Panc1 (cell line): Measurements from ENCODE around the gene PSMA5. TPM values are rescaled to one million over a fixed set of nuclear protein-coding genes. Genes with fewer than 3 reads are reported as not detected.

Experiments
- ATAC-seq: fragments of 200-7000 bp; cut with Tn5 transposase; 2 replicates; pipeline ENCODE4 v1.9.1; 2020; ENCODE audit warnings: mild to moderate bottlenecking, moderate library complexity
- BruUV-seq: library from RNA; stranded (reverse); fragments of 400-500 nt; replicated peaks from 2 replicates; lab custom pipeline; 2021; lab: Mats Ljungman, UMichigan
- CTCF ChIA-PET: fragments of 300-600 bp; sonication (Branson Sonifier 250); formaldehyde crosslinking; loops from one replicate; lab custom pipeline; 2022; ENCODE audit warnings: antibody characterized with exemption; lab: Charles Lee
- POLR2A ChIA-PET: fragments of 300-600 bp; sonication (Branson Sonifier 250); formaldehyde crosslinking; loops from one replicate; lab custom pipeline; 2022; ENCODE audit warnings: antibody characterized with exemption; lab: Charles Lee
- DNase-seq: peaks from one replicate; pipeline ENCODE4 v3.0.0-alpha.2; 2010; ENCODE audit warnings: low read depth, low spot score
- H3K27ac ChIP-seq: 2 replicates; pipeline ENCODE4 v1.5.1; 2011; ENCODE audit warnings: mild to moderate bottlenecking, low read length, inconsistent platforms
- H3K27me3 ChIP-seq: fragments of 200-500 bp; sonication (Bioruptor generic); 2 replicates; pipeline ENCODE4 v1.6.0; 2014; ENCODE audit warnings: low read length, inconsistent platforms; ENCODE audit not compliant: control insufficient read depth, insufficient read depth
- H3K36me3 ChIP-seq: fragments of 200-500 bp; sonication (Bioruptor generic); 2 replicates; pipeline ENCODE4 v1.5.1; 2014; ENCODE audit warnings: inconsistent platforms, mild to moderate bottlenecking, low read length, moderate library complexity; ENCODE audit not compliant: control insufficient read depth, insufficient read depth
- H3K4me1 ChIP-seq: 2 replicates; pipeline ENCODE4 v1.5.1; 2011; ENCODE audit warnings: inconsistent platforms, mild to moderate bottlenecking, low read length, moderate library complexity; ENCODE audit not compliant: control insufficient read depth, insufficient read depth
- H3K4me3 ChIP-seq, 2 experiments: 2 replicates each; pipeline ENCODE4 v1.5.1; 2011 to 2012; ENCODE audit warnings: low read depth in 2 of 2, low read length in 2 of 2, mild to moderate bottlenecking in 2 of 2, inconsistent platforms in 1 of 2, moderate library complexity in 1 of 2
- H3K9me3 ChIP-seq: fragments of 200-500 bp; sonication (Bioruptor generic); 2 replicates; pipeline ENCODE4 v1.5.1; 2014; ENCODE audit warnings: low read depth, mild to moderate bottlenecking, inconsistent platforms, low read length, moderate library complexity; ENCODE audit not compliant: control insufficient read depth, insufficient read depth
- POLR2AphosphoS5 ChIP-seq: IDR thresholded peaks from 2 replicates; pipeline ENCODE4 v1.6.1; 2012; ENCODE audit warnings: mild to moderate bottlenecking, low read depth, low read length, moderate library complexity
- SIN3A ChIP-seq: IDR thresholded peaks from 2 replicates; pipeline ENCODE4 v1.6.1; 2012; ENCODE audit warnings: low read depth, mild to moderate bottlenecking, low read length, moderate library complexity, borderline replicate concordance; ENCODE audit not compliant: insufficient read depth
- TCF7L2 ChIP-seq: IDR thresholded peaks from 2 replicates; pipeline ENCODE4 v1.6.1; 2011; ENCODE audit warnings: mild to moderate bottlenecking, low read depth, low read length, inconsistent platforms
- in situ Hi-C: cut with HindIII; loops from 2 replicates; pipeline ENCODE4 v1.10.0; 2016; ENCODE audit warnings: low sequenced_read_pairs, low pct_unique_long_range_greater_than_20kb
- intact Hi-C: fragments of 100-400 bp; cut with micrococcal nuclease; formaldehyde crosslinking; loops from one replicate; pipeline ENCODE4 v1.10.0; 2022; ENCODE audit not compliant: unreplicated experiment
- total RNA-seq: library from RNA; stranded (reverse); gene quantifications from one replicate; pipeline ENCODE4 v1.2.1, GENCODE V29; 2021; ENCODE audit not compliant: unreplicated experiment
- TF ChIP-seq, protein P1 (sequence below), 2 experiments: IDR thresholded peaks; 2 replicates each; pipeline ENCODE4 v1.6.1; 2011 to 2012; ENCODE audit warnings: low read depth in 2 of 2, control low read depth in 1 of 2, low read length in 1 of 2, mild to moderate bottlenecking in 1 of 2, moderate library complexity in 1 of 2; ENCODE audit not compliant: insufficient read depth in 1 of 2
- TF ChIP-seq, protein P2 (sequence below): fragments of 450-650 bp; IDR thresholded peaks from 2 replicates; pipeline ENCODE4 v1.5.1; 2017; ENCODE audit warnings: mild to moderate bottlenecking

Gene PSMA5
- total RNA-seq, 1 experiment from 2014 or later = 118 TPM

DNA sequence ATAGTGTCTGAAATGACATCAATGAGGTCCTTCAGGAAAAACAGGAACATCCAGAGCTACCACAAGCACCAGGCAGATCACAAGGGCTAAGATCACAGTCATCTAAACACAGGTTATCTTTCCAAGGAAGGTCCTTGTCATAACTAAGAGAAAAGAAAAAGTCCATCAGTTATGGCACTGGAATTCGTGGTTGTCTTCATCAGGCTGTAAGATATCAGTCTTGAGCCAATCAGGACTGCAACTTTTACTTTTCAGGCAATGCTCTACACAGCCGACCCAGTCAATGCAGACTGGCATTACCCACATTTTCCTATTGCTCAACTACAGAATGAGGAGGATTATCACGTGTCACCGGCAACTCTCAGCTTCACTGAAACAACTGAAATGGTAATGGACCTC is 54.9 kb downstream of the PSMA5 start:
- BruUV-seq = no TSS peak
- H3K4me1 ChIP-seq = no peaks in the 10 kb centered on the region
- TF ChIP-seq SIN3A = no peak
- TF ChIP-seq, protein P1, sequence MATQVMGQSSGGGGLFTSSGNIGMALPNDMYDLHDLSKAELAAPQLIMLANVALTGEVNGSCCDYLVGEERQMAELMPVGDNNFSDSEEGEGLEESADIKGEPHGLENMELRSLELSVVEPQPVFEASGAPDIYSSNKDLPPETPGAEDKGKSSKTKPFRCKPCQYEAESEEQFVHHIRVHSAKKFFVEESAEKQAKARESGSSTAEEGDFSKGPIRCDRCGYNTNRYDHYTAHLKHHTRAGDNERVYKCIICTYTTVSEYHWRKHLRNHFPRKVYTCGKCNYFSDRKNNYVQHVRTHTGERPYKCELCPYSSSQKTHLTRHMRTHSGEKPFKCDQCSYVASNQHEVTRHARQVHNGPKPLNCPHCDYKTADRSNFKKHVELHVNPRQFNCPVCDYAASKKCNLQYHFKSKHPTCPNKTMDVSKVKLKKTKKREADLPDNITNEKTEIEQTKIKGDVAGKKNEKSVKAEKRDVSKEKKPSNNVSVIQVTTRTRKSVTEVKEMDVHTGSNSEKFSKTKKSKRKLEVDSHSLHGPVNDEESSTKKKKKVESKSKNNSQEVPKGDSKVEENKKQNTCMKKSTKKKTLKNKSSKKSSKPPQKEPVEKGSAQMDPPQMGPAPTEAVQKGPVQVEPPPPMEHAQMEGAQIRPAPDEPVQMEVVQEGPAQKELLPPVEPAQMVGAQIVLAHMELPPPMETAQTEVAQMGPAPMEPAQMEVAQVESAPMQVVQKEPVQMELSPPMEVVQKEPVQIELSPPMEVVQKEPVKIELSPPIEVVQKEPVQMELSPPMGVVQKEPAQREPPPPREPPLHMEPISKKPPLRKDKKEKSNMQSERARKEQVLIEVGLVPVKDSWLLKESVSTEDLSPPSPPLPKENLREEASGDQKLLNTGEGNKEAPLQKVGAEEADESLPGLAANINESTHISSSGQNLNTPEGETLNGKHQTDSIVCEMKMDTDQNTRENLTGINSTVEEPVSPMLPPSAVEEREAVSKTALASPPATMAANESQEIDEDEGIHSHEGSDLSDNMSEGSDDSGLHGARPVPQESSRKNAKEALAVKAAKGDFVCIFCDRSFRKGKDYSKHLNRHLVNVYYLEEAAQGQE (IDR thresholded peaks at IDR 0.05; ENCODE audit: insufficient read depth in 1 of 2, low read depth in 2 of 2, low read length in 1 of 2) = no peak
- TF ChIP-seq POLR2AphosphoS5 = no peak
- no peak for TF ChIP-seq TCF7L2
- TF ChIP-seq, protein P2, sequence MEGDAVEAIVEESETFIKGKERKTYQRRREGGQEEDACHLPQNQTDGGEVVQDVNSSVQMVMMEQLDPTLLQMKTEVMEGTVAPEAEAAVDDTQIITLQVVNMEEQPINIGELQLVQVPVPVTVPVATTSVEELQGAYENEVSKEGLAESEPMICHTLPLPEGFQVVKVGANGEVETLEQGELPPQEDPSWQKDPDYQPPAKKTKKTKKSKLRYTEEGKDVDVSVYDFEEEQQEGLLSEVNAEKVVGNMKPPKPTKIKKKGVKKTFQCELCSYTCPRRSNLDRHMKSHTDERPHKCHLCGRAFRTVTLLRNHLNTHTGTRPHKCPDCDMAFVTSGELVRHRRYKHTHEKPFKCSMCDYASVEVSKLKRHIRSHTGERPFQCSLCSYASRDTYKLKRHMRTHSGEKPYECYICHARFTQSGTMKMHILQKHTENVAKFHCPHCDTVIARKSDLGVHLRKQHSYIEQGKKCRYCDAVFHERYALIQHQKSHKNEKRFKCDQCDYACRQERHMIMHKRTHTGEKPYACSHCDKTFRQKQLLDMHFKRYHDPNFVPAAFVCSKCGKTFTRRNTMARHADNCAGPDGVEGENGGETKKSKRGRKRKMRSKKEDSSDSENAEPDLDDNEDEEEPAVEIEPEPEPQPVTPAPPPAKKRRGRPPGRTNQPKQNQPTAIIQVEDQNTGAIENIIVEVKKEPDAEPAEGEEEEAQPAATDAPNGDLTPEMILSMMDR = no peak
- DNase-seq = no peak
- CTCF ChIA-PET = no interaction called here
- no peaks in the 10 kb centered on the region for H3K9me3 ChIP-seq
- intact Hi-C loops (no loop called here), in situ Hi-C loops (no loop called here)
- H3K27me3 ChIP-seq = no peaks in the 10 kb centered on the region
- POLR2A ChIA-PET = no interaction called here
- no peak overlapping the region for H3K27ac ChIP-seq
- H3K4me3 ChIP-seq = no peak overlapping the region
- ATAC-seq = no peak
- H3K36me3 ChIP-seq = no peaks in the 10 kb centered on the region

DNA sequence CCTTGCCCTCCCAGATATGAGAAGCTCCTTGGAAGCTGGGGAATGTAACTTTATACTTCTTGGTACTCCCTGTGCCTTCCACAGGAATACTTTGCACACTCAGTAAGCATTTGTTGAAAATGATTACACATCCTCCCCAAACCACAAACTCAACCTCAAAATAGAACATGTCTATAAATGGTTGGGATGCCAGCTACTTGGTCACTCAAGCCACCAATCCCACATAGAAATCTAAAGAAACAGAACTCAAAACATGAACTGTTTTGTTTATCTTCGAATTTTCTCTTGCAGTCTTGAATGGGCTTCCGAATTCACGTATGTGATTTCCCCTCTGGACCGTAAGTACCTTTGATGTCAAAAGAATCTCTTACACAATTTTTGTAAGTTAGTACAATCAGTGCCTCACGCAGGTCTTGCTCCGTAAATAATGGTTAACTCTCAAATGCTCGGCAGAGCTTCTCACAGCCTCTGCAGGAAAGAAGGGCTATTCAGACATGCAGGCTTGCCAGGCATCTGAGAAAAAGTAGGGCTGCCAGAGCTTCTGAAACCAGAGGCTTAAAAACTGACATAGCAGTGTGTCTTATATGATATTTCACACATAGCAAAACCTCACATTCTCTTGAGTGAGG is 55.4 kb downstream of the PSMA5 start:
- H3K36me3 ChIP-seq = no peaks in the 10 kb centered on the region
- H3K9me3 ChIP-seq = no peaks in the 10 kb centered on the region
- ATAC-seq (no peak), DNase-seq (no peak)
- H3K4me1 ChIP-seq = no peaks in the 10 kb centered on the region
- H3K27me3 ChIP-seq = no peaks in the 10 kb centered on the region
- CTCF ChIA-PET = no interaction called here
- POLR2A ChIA-PET = no interaction called here
- in situ Hi-C loops = no loop called here
- no peak overlapping the region for H3K4me3 ChIP-seq
- intact Hi-C loops = no loop called here
- TF ChIP-seq, protein P1 (IDR thresholded peaks at IDR 0.05; ENCODE audit: insufficient read depth in 1 of 2, low read depth in 2 of 2, low read length in 1 of 2) = no peak
- TF ChIP-seq, protein P2 = no peak
- TF ChIP-seq TCF7L2 (no peak), SIN3A (no peak), POLR2AphosphoS5 (no peak)
- H3K27ac ChIP-seq = no peak overlapping the region
- BruUV-seq = no TSS peak
